Left ventricle myocardium inferior (tissue), 1 donor: ENCODE results near the gene SLC13A4. TPM values are rescaled to one million over a fixed set of nuclear protein-coding genes. Genes with fewer than 3 reads are reported as not detected.

ENCODE experiments used
- DNase-seq: peaks from one replicate; pipeline ENCODE4 v3.0.0-alpha.2; 2020
- H3K27ac ChIP-seq: fragments of 200-600 bp; replicated peaks from 2 replicates; pipeline ENCODE4 v1.8.0; 2021
- H3K27me3 ChIP-seq: fragments of 200-600 bp; 2 replicates; pipeline ENCODE4 v1.8.0; 2021; ENCODE audit warnings: low read depth
- H3K36me3 ChIP-seq: fragments of 200-600 bp; 2 replicates; pipeline ENCODE4 v1.8.0; 2021
- H3K4me1 ChIP-seq: fragments of 200-600 bp; 2 replicates; pipeline ENCODE4 v1.8.0; 2021
- H3K4me3 ChIP-seq: fragments of 200-600 bp; 2 replicates; pipeline ENCODE4 v1.8.0; 2021; ENCODE audit warnings: mild to moderate bottlenecking, moderate library complexity
- H3K9me3 ChIP-seq: fragments of 200-600 bp; replicated peaks from 2 replicates; pipeline ENCODE4 v1.8.0; 2021
- CTCF ChIP-seq: fragments of 200-600 bp; IDR thresholded peaks from 2 replicates; pipeline ENCODE4 v1.8.0; 2021; ENCODE audit warnings: antibody characterized with exemption, mild to moderate bottlenecking, borderline replicate concordance
- intact Hi-C: fragments of 100-400 bp; cut with micrococcal nuclease; formaldehyde crosslinking; loops from one replicate; pipeline ENCODE4 v1.11.0; 2022
- total RNA-seq: library from RNA; stranded (reverse); fragmentation: NEBNext Ultra II Directional; extraction: Animal tissue kit (Norgen Biotek cat#: 25700); gene quantifications from one replicate; pipeline ENCODE4 v1.2.1, GENCODE V29; 2021
- donor health status: DM: no; HTN: yes; CAD: no; lungs with severe emphysema.

The SLC13A4 gene
- total RNA-seq, 1 donor from 2014 or later: 0.44 TPM

GRCh38 chr7:135661311-135662122, 66.5 kb downstream of the SLC13A4 start:
- H3K27me3 ChIP-seq: no peaks in the 10 kb centered on the region
- intact Hi-C loops: no loop called here
- TF ChIP-seq CTCF: no peak

GRCh38 chr7:135659159-135659846, 68.7 kb downstream of the SLC13A4 start:
- no peak for DNase-seq
- Histone ChIP-seq H3K9me3 (no peaks in the 10 kb centered on the region), H3K36me3 (no peaks in the 10 kb centered on the region), H3K27me3 (no peaks in the 10 kb centered on the region), H3K27ac (no peak overlapping the region), H3K4me1 (peaks cover 26% of the 10 kb centered on the region), H3K4me3 (no peak overlapping the region)
- no peak for TF ChIP-seq CTCF
- intact Hi-C loops: no loop called here

More at GRCh38 chr7:135661311-135662122, 66.5 kb downstream of the SLC13A4 start:
- peaks cover 48% of the 10 kb centered on the region for H3K4me1 ChIP-seq
- peak overlapping the region; percentile 97 for H3K27ac ChIP-seq
- peak overlapping the region; percentile 88 for H3K4me3 ChIP-seq
- no peak for DNase-seq
- H3K9me3 ChIP-seq: no peaks in the 10 kb centered on the region
- no peaks in the 10 kb centered on the region for H3K36me3 ChIP-seq

GRCh38 chr7:135658564-135658963, 69.4 kb downstream of the SLC13A4 start:
- DNase-seq: no peak
- no peak for TF ChIP-seq CTCF

GRCh38 chr7:135653340-135654080, 74.5 kb downstream of the SLC13A4 start:
- intact Hi-C loops: no loop called here
- Histone ChIP-seq H3K9me3 (no peaks in the 10 kb centered on the region), H3K4me3 (no peak overlapping the region), H3K27ac (no peak overlapping the region), H3K4me1 (no peaks in the 10 kb centered on the region), H3K27me3 (no peaks in the 10 kb centered on the region), H3K36me3 (peaks cover 6% of the 10 kb centered on the region)
- TF ChIP-seq CTCF: no peak
- DNase-seq: no peak

More at GRCh38 chr7:135658564-135658963, 69.4 kb downstream of the SLC13A4 start:
- no peaks in the 10 kb centered on the region for H3K9me3 ChIP-seq
- intact Hi-C loops: no loop called here
- H3K27ac ChIP-seq: no peak overlapping the region
- H3K4me1 ChIP-seq: peaks cover 19% of the 10 kb centered on the region
- H3K4me3 ChIP-seq: no peak overlapping the region
- H3K36me3 ChIP-seq: no peaks in the 10 kb centered on the region
- H3K27me3 ChIP-seq: no peaks in the 10 kb centered on the region

- DNase-seq: no peak
- no peaks in the 10 kb centered on the region for H3K4me1 ChIP-seq
- intact Hi-C loops: no loop called here
Measured at GRCh38 chr7:135650831-135651573, 77.0 kb downstream of the SLC13A4 start.

More at GRCh38 chr7:135650831-135651573, 77.0 kb downstream of the SLC13A4 start:
- Histone ChIP-seq H3K27ac (no peak overlapping the region), H3K36me3 (peaks cover 25% of the 10 kb centered on the region), H3K27me3 (no peaks in the 10 kb centered on the region), H3K9me3 (no peaks in the 10 kb centered on the region), H3K4me3 (no peak overlapping the region)
- no peak for TF ChIP-seq CTCF
